Ishikawa (cell line): ENCODE results near the gene KLHDC4.

Source experiments
- CEBPB ChIP-seq: IDR thresholded peaks from 2 replicates; pipeline ENCODE4 v1.6.1; 2012
- CREB1 ChIP-seq: IDR thresholded peaks from 2 replicates; pipeline ENCODE4 v1.6.1; 2012; ENCODE audit warnings: low read depth
- EGR1 ChIP-seq: IDR thresholded peaks from 2 replicates; pipeline ENCODE4 v1.6.1; 2012
- EP300 ChIP-seq: IDR thresholded peaks from 2 replicates; pipeline ENCODE4 v1.6.1; 2012; ENCODE audit warnings: borderline replicate concordance
- FOXM1 ChIP-seq: IDR thresholded peaks from 2 replicates; pipeline ENCODE4 v1.6.1; 2012; ENCODE audit warnings: low read depth, borderline replicate concordance
- NFIC ChIP-seq: IDR thresholded peaks from 2 replicates; pipeline ENCODE4 v1.6.1; 2012
- RAD21 ChIP-seq: IDR thresholded peaks from 2 replicates; pipeline ENCODE4 v1.6.1; 2012; ENCODE audit warnings: low read depth
- TAF1 ChIP-seq: IDR thresholded peaks from 2 replicates; pipeline ENCODE4 v1.6.1; 2012; ENCODE audit warnings: low read depth, mild to moderate bottlenecking
- TCF12 ChIP-seq: IDR thresholded peaks from 2 replicates; pipeline ENCODE4 v1.6.1; 2012; ENCODE audit warnings: low read depth
- TEAD4 ChIP-seq: IDR thresholded peaks from 2 replicates; pipeline ENCODE4 v1.6.1; 2012
- YY1 ChIP-seq: IDR thresholded peaks from 2 replicates; pipeline ENCODE4 v1.6.1; 2012; ENCODE audit warnings: low read depth
- ZBTB7A ChIP-seq: IDR thresholded peaks from 2 replicates; pipeline ENCODE4 v1.6.1; 2012; ENCODE audit warnings: low read depth
- TF ChIP-seq, protein P1 (sequence below): IDR thresholded peaks from 2 replicates; pipeline ENCODE4 v1.6.1; 2012; ENCODE audit warnings: low read depth, mild to moderate bottlenecking
- TF ChIP-seq, protein P2 (sequence below): IDR thresholded peaks from 2 replicates; pipeline ENCODE4 v1.6.1; 2012
- TF ChIP-seq, protein P3 (sequence below): IDR thresholded peaks from 2 replicates; pipeline ENCODE4 v1.6.1; 2012

The KLHDC4 gene

DNA sequence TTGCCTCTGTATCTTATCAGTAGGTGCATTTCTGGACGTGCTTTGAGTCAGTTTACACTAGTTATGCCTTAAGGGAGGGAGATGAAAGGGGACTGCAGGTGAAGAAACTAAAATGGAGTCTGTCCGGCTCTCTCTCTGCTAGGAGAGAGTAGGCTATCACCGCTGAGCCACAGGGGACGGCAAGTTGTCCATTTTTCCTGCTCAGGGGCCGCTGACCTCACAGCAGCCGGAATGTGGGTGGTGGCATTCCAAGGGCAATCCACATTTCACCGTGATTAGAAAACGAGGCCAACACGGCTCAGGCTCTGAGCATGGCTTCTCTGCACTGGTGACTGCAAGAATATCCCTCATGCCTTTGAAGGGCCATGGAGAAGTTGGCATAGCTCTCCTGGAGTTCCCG lies 19.0 kb upstream of the KLHDC4 start:
- TF ChIP-seq, protein P1, sequence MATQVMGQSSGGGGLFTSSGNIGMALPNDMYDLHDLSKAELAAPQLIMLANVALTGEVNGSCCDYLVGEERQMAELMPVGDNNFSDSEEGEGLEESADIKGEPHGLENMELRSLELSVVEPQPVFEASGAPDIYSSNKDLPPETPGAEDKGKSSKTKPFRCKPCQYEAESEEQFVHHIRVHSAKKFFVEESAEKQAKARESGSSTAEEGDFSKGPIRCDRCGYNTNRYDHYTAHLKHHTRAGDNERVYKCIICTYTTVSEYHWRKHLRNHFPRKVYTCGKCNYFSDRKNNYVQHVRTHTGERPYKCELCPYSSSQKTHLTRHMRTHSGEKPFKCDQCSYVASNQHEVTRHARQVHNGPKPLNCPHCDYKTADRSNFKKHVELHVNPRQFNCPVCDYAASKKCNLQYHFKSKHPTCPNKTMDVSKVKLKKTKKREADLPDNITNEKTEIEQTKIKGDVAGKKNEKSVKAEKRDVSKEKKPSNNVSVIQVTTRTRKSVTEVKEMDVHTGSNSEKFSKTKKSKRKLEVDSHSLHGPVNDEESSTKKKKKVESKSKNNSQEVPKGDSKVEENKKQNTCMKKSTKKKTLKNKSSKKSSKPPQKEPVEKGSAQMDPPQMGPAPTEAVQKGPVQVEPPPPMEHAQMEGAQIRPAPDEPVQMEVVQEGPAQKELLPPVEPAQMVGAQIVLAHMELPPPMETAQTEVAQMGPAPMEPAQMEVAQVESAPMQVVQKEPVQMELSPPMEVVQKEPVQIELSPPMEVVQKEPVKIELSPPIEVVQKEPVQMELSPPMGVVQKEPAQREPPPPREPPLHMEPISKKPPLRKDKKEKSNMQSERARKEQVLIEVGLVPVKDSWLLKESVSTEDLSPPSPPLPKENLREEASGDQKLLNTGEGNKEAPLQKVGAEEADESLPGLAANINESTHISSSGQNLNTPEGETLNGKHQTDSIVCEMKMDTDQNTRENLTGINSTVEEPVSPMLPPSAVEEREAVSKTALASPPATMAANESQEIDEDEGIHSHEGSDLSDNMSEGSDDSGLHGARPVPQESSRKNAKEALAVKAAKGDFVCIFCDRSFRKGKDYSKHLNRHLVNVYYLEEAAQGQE: no peak
- TF ChIP-seq NFIC (no peak), YY1 (peak; percentile 35; the same call in 1 of the 2 replicates), TEAD4 (peak; percentile 93)
- TF ChIP-seq, protein P2, sequence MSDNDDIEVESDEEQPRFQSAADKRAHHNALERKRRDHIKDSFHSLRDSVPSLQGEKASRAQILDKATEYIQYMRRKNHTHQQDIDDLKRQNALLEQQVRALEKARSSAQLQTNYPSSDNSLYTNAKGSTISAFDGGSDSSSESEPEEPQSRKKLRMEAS: peak; percentile 66

DNA sequence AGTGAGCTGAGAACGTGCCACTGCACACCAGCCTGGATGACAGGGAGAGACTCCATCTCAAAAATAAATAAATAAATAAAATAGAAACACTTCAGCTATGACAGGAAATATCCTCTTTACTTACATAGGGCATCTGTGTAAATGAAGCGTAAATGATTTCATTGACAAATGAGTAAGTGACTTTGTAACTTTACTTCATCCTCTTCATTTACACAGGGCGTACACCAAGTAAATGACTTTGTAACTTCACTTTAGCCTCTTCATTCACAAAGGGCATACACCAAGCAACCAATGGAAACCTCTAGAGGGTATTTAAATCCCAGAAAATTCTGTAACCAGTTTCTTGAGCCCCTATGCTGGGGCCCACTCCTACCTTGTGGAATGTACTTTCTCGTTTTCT lies 16.2 kb upstream of the KLHDC4 start:
- TF ChIP-seq ZBTB7A (no peak), TAF1 (no peak), FOXM1 (no peak), EGR1 (no peak)

DNA sequence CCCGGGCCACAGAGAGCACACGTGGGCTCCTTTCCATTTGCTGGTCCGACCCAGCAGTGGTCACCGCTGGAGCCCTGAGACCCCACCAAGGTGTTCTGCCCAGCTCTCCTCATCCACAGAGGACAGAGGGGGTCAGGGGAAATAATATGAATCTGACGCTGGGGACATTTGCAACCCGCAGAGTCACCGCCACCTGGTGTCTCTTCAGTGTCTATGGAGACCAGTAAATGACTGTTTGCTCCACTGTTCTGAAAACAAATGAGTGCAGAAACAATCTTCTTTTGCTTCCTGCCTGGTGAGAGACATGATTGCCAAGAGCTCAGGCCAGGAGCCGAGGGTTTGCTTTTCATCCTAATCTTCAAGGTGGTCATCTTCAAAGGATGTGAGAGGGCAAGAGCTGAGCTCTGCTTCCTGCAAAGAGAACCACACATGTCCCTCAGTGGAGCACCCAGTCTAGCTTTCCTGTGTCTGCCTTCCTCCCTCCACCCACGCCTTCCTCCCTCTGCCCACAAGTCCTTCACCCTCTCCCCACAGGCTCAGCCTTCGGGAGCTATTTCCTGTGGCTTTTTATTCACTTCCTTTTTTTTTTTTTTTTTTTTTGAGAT lies 14.7 kb upstream of the KLHDC4 start:
- TF ChIP-seq, protein P1: no peak
- no peak for TF ChIP-seq CREB1
- TF ChIP-seq, protein P2: no peak
- peak; percentile 69 for TF ChIP-seq EGR1
- TF ChIP-seq EP300: no peak
- no peak for TF ChIP-seq ZBTB7A

DNA sequence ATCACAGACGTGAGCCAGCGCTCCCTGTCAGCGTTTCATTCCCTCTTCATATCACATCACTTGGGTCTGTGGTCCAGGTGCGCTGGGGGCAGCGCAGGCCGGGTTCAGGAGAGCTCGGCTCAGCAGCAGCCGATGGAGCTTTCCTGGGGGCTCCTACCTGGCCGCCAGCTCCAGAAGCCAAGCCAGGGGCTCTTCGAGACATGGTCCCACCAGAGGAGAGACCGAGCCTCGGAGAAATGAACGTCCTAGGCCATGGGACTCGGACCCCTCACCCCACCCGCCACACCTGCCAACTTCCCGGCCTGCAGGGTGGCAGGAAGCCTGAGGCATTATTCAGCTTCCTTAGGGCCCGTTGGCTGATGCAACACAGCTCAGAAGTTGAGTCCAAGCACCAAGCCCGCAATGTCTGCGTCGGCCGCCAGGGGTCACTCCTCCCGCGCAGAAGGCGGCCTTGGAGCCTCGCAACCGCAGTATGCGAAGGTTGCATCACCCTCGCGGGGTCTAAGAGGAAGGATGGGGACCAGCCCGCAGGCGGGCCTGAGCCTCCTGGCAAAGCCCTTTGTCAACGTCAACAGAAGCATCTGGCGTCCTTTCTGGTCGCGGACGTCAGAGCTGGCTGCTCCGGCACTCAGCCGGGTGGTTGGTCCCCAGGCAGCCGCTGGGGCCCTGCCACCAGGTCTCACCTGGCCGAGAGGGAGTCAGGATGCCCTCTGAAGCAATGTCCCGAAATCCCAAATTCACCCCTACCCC lies 13.2 kb upstream of the KLHDC4 start:
- TF ChIP-seq, protein P1: no peak
- TF ChIP-seq, protein P3, sequence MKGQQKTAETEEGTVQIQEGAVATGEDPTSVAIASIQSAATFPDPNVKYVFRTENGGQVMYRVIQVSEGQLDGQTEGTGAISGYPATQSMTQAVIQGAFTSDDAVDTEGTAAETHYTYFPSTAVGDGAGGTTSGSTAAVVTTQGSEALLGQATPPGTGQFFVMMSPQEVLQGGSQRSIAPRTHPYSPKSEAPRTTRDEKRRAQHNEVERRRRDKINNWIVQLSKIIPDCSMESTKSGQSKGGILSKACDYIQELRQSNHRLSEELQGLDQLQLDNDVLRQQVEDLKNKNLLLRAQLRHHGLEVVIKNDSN: no peak
- peak; percentile 72; the same call in 1 of the 2 replicates for TF ChIP-seq EP300
- peak; percentile 68 for TF ChIP-seq TEAD4
- TF ChIP-seq ZBTB7A: no peak; the same call in 1 of the 2 replicates
- peak; percentile 67 for TF ChIP-seq NFIC
- TF ChIP-seq, protein P2: peak; percentile 84
- peak; percentile 98 for TF ChIP-seq CEBPB
- no peak for TF ChIP-seq CREB1
- peak; percentile 100 for TF ChIP-seq RAD21
- no peak for TF ChIP-seq EGR1
- peak; percentile 44; the same call in 1 of the 2 replicates for TF ChIP-seq TAF1
- 0 out of 2 replicates have a peak, but pooled peaks have one; percentile 25 for TF ChIP-seq YY1
- peak; percentile 76 for TF ChIP-seq TCF12
- 0 out of 2 replicates have a peak, but pooled peaks have one; percentile 27 for TF ChIP-seq FOXM1

DNA sequence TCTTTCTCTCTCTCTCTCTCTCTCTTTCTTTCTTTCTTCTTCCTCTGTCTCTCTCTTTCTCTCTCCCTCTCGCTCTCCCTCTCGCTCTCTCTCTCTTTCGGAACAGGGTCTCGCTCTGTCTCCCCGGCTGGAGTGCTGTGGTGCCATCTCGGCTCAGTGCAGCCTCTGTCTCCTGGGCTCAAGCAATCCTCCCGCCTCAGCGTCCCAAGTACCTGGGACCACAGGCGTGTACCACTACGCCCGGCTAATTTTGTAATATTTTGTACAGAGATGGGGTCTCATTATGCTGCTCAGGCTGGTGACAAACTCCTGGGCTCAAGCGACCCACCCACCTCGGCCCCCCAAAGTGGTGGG lies 12.7 kb upstream of the KLHDC4 start:
- TF ChIP-seq TAF1 (no peak), EP300 (no peak), YY1 (no peak), FOXM1 (no peak), TEAD4 (no peak), TCF12 (no peak), ZBTB7A (no peak), RAD21 (no peak), CREB1 (no peak)
- TF ChIP-seq, protein P2: no peak
